Small intestine (tissue), 16 donors: Measurements from ENCODE around the gene TM9SF2. TPM values are rescaled to one million over a fixed set of nuclear protein-coding genes. Genes with fewer than 3 reads are reported as not detected.
"Not testable (repeated sequence)": the region's sequence is repeated elsewhere in the genome, so short reads cannot be mapped to it uniquely, and the experiment has no call there.

Source experiments
- DNase-seq, 2 donors: peaks; one replicate each; pipeline versions ENCODE4 v3.0.0 to v3.0.0-alpha.2; 2013
- FAIRE-seq: peaks from 2 replicates; lab custom pipeline; 2012; peaks lifted over from hg19 to GRCh38; lab: Jason Lieb, UNC
- H3K27ac ChIP-seq, 3 donors: one replicate each; pipeline ENCODE4 v1.5.1; 2013; ENCODE audit warnings: low read length in 2 of 3, mild to moderate bottlenecking in 2 of 3, control low read depth in 1 of 3, inconsistent platforms in 1 of 3, low read depth in 1 of 3, moderate library complexity in 1 of 3
- H3K27me3 ChIP-seq, 3 donors: one replicate each; pipeline ENCODE4 v1.6.1; 2013; ENCODE audit warnings: low read length in 3 of 3, inconsistent platforms in 1 of 3; ENCODE audit not compliant: control insufficient read depth in 3 of 3, insufficient read depth in 3 of 3
- H3K36me3 ChIP-seq, 3 donors: one replicate each; pipeline ENCODE4 v1.6.1; 2013; ENCODE audit warnings: low read length in 3 of 3, inconsistent platforms in 1 of 3, low read depth in 1 of 3, mild to moderate bottlenecking in 1 of 3, moderate library complexity in 1 of 3; ENCODE audit not compliant: control insufficient read depth in 3 of 3, insufficient read depth in 2 of 3
- H3K4me1 ChIP-seq, 3 donors: one replicate each; pipeline ENCODE4 v1.6.1; 2013; ENCODE audit warnings: low read length in 2 of 3, inconsistent platforms in 1 of 3, low read depth in 1 of 3, mild to moderate bottlenecking in 1 of 3, moderate library complexity in 1 of 3; ENCODE audit not compliant: control insufficient read depth in 3 of 3, insufficient read depth in 2 of 3
- H3K4me3 ChIP-seq, 3 donors: one replicate each; pipeline ENCODE4 v1.5.1; 2013; ENCODE audit warnings: low read length in 3 of 3, control low read depth in 1 of 3, inconsistent platforms in 1 of 3, low read depth in 1 of 3, mild to moderate bottlenecking in 1 of 3, moderate library complexity in 1 of 3
- H3K9me3 ChIP-seq, 2 donors: one replicate each; pipeline ENCODE4 v1.6.1; 2013; ENCODE audit warnings: low read depth in 1 of 2, low read length in 1 of 2; ENCODE audit not compliant: control insufficient read depth in 2 of 2, insufficient read depth in 1 of 2
- WGBS, 3 donors: extraction: QIAGEN DNeasy Blood & Tissue Kit; methylation state at CpG; one replicate each; pipeline ENCODE4 v1.1.7; 2013; 5-methylcytosine and 5-hydroxymethylcytosine counted together
- long read RNA-seq, 10 donors: transcript quantifications; one replicate each; lab custom pipeline, GENCODE V29; 2026
- polyA plus RNA-seq, 4 donors: library from polyadenylated mRNA; stranded (reverse) in 3 of 4; unstranded in 1 of 4; fragments of 200-250 nt in 3 of 4; fragments of 120-200 nt in 1 of 4; gene quantifications; one replicate each; pipeline versions ENCODE4 v1.2.1 to v1.2.3, GENCODE V29; 2013
- donor health status: healthy with polysubstance abuse.
- donor health status: control.
- donor health status: control.
- donor health status: Bipolar disorder and iron deficiency.
- donor health status: healthy.

TM9SF2 gene
- 100 to 1,000 TPM in 2 of 4 donors, 10 to 100 TPM in 2; 35.6 to 270 (median 92.3) TPM for polyA plus RNA-seq
- long read RNA-seq, donor 1 = 0 reads
- long read RNA-seq, donor 2, transcript TM9SF2-201 (17 exons, 3,430 nt) = major isoform, 40 of 53 reads
- long read RNA-seq, donor 2, partial matches to known transcripts = 13 of 53 reads
- long read RNA-seq, donor 2, other reads (novel, unspliced or antisense) = 0 of 53 reads
- long read RNA-seq, donor 3, transcript TM9SF2-201 (17 exons, 3,430 nt) = major isoform, 22 of 145 reads
- long read RNA-seq, donor 3, partial matches to known transcripts = 123 of 145 reads
- long read RNA-seq, donor 3, other reads (novel, unspliced or antisense) = 0 of 145 reads
- long read RNA-seq, donor 4, transcript TM9SF2-201 (17 exons, 3,430 nt) = major isoform, 6 of 6 reads
- long read RNA-seq, donor 4, partial matches to known transcripts = 0 of 6 reads
- long read RNA-seq, donor 4, other reads (novel, unspliced or antisense) = 0 of 6 reads
- long read RNA-seq, donor 5, partial matches to known transcripts = 30 of 30 reads
- long read RNA-seq, donor 5, other reads (novel, unspliced or antisense) = 0 of 30 reads
- long read RNA-seq, donor 6, transcript TM9SF2-201 (17 exons, 3,430 nt) = major isoform, 70 of 159 reads
- long read RNA-seq, donor 6, partial matches to known transcripts = 84 of 159 reads
- long read RNA-seq, donor 6, other reads (novel, unspliced or antisense) = 5 of 159 reads
- long read RNA-seq, donor 7 = 0 reads
- long read RNA-seq, donor 8, partial matches to known transcripts = 0 of 1 reads
- long read RNA-seq, donor 8, other reads (novel, unspliced or antisense) = 0 of 1 reads
- long read RNA-seq, donor 9, transcript TM9SF2-201 (17 exons, 3,430 nt) = major isoform, 22 of 27 reads
- long read RNA-seq, donor 9, partial matches to known transcripts = 5 of 27 reads
- long read RNA-seq, donor 9, other reads (novel, unspliced or antisense) = 0 of 27 reads
- long read RNA-seq, donor 10, transcript TM9SF2-201 (17 exons, 3,430 nt) = major isoform, 78 of 110 reads
- long read RNA-seq, donor 10, partial matches to known transcripts = 32 of 110 reads
- long read RNA-seq, donor 10, other reads (novel, unspliced or antisense) = 0 of 110 reads

DNA sequence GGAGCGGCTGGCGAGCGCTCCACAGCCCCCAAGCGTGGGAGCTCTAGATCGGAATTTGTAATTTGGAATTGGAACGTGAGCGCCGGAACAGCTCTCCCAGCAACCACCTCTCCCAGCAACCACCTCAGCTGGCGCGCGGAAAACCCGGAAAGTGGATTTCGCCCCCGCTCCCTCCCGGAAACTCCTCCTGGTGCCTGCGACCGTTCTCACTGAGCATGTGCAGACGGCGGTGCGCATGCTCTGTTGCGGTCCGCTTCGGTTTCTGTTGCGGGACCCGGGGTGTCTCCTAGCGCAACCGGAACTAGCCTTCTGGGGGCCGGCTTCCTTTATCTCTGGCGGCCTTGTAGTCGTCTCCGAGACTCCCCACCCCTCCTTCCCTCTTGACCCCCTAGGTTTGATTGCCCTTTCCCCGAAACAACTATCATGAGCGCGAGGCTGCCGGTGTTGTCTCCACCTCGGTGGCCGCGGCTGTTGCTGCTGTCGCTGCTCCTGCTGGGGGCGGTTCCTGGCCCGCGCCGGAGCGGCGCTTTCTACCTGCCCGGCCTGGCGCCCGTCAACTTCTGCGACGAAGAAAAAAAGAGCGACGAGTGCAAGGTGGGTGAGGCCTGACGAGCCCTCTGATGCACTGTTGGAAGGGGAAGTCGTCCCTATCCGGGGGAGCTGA lies at the start of gene TM9SF2:
TM9SF2 (plus strand) TSS at position 289 of the 664 bp plus-strand sequence; CDS start at position 424, 135 bp downstream.
- Histone ChIP-seq H3K4me1 (peaks cover 4 to 20% (median 5%) of the 10 kb centered on the region in 3 donors), H3K27ac (peak within 1 kb of the TSS; percentile 89 to 99 (median 98)), H3K27me3 (no peaks in the 10 kb centered on the region), H3K36me3 (no peaks in the 10 kb centered on the region), H3K4me3 (peak within 1 kb of the TSS; percentile 58 to 100 (median 88)), H3K9me3 (peaks cover 0 to 4% of the 10 kb centered on the region in 2 donors)
- DNase-seq (peak; percentile 98 to 99), FAIRE-seq (no peak)
- WGBS, 3 donors = 0 to 1% (median 1%) methylated on average over 55 of the region's 55 CpGs

DNA sequence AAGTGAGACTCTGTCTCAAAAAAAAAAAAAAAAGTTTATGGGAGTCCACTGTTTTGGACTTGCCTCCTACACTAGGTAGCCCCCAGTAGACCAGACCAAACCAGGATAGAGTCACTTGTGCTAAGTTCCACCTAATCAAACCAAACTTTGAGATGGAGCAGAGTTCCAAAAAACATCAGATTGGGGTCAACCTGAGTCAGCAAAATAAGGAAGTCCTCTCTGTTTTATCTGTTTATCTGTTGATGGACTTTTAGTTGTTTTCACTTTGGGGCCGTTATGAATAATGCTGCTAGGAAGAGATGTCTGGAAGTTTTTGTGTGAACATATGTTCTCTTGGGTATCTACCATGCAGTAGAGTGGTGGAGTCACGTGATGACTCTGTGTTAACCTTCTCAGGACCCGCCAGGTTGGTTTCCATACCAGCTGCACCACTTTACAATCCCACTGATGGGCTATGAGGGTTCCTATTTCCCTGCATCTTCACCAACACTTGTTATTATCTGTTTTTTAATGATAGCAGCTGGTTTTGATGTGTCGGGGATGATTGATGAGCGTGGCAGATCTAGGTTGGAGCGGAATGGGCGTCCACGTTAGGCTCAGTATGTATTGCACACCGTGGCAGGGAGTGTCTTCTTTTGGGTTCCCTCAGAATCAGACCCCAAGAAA lies 46.6 kb upstream of the TM9SF2 start:
- DNase-seq (no peak), FAIRE-seq (no peak)
- no peaks in the 10 kb centered on the region for H3K4me1 ChIP-seq
- H3K27me3 ChIP-seq = peaks cover 0 to 2% (median 0%) of the 10 kb centered on the region in 3 donors
- no peak overlapping the region for H3K27ac ChIP-seq
- no peak overlapping the region for H3K4me3 ChIP-seq
- 82 to 91% (median 91%) methylated on average over 9 of the region's 9 CpGs for WGBS, 3 donors
- H3K36me3 ChIP-seq = no peaks in the 10 kb centered on the region
- peaks cover 0 to 5% of the 10 kb centered on the region in 2 donors for H3K9me3 ChIP-seq

GRCh38 chr13:99459099-99459850 lies 42.0 kb upstream of the TM9SF2 start:
- Histone ChIP-seq H3K36me3 (no peaks in the 10 kb centered on the region), H3K9me3 (peaks cover 0 to 5% of the 10 kb centered on the region in 2 donors), H3K27ac (no peak overlapping the region), H3K4me3 (no peak overlapping the region), H3K27me3 (no peaks in the 10 kb centered on the region), H3K4me1 (no peaks in the 10 kb centered on the region)
- 84 to 86% (median 85%) methylated on average over 10 of the region's 10 CpGs for WGBS, 3 donors
- DNase-seq (no peak), FAIRE-seq (no peak)

DNA sequence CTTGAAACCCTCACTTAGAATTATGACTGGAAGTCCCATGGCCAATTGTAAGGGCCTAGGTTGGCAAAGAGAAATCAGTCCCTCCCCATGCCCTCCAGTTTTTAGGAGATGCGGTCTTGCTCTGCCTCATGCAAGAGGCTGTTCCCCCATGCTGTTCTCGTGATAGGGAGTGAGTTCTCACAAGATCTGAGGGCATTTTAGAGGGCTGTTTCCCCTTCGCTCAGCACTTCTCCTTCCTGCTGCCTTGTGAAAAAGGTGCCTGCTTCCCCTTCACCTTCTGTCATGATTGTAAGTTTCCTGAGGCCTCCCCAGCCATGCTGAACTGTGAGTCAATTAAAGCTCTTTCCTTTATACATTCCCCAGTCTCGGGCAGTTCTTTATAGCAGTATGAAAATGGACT lies 40.5 kb upstream of the TM9SF2 start:
- not testable (repeated sequence) for H3K9me3 ChIP-seq, H3K36me3 ChIP-seq, DNase-seq, H3K27me3 ChIP-seq, FAIRE-seq, H3K27ac ChIP-seq, H3K4me1 ChIP-seq, H3K4me3 ChIP-seq
- WGBS, 3 donors = 63 to 89% (median 76%) methylated on average over 4 of the region's 4 CpGs

- Histone ChIP-seq H3K36me3 (no peaks in the 10 kb centered on the region), H3K4me1 (no peaks in the 10 kb centered on the region), H3K9me3 (peaks cover 0 to 2% of the 10 kb centered on the region in 2 donors), H3K27me3 (no peaks in the 10 kb centered on the region), H3K4me3 (no peak overlapping the region), H3K27ac (peak overlapping the region in 1 of 3 donors; percentile 51)
- DNase-seq (no peak), FAIRE-seq (no peak)
- 95 to 98% (median 96%) methylated on average over 3 of the region's 3 CpGs for WGBS, 3 donors
Observed at GRCh38 chr13:99463646-99464397, 37.5 kb upstream of the TM9SF2 start.

DNA sequence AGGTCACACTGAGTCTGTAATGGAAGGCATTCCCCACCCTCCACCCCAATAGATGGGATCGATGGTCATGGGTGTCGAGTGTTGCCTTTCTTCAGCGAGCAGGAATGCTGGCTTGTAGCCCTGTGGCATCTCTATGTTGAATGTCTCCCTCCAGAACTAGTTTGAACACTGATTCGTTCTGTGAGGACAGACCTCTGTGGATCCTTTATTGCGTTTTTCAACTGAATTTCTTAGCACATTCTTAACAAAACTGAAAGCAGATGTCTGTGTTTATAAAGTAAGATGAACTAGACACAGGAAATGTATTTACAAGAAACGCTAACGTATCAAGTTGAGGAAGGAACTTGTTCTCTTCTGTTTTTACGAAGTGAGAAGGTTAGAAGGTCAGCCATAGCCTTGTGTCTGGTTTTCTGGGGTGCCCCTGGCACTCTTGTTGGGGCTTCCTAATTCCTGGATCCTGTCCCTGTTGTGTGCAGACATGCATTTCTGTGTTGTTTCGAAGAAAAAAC lies 36.8 kb upstream of the TM9SF2 start:
- Histone ChIP-seq H3K27me3 (peaks cover 0 to under 1% (median 0%) of the 10 kb centered on the region in 3 donors), H3K27ac (peak overlapping the region in 1 of 3 donors; percentile 82), H3K36me3 (no peaks in the 10 kb centered on the region), H3K9me3 (peaks cover 0 to 2% of the 10 kb centered on the region in 2 donors), H3K4me3 (no peak overlapping the region), H3K4me1 (no peaks in the 10 kb centered on the region)
- 55 to 80% (median 68%) methylated on average over 9 of the region's 9 CpGs for WGBS, 3 donors
- DNase-seq = peak in 1 of 2 donors; percentile 6
- no peak for FAIRE-seq
